ENCODE data around the gene RNF208. TPM values are rescaled to one million over a fixed set of nuclear protein-coding genes. Genes with fewer than 3 reads are reported as not detected.
A peak's percentile ranks its signal among the peaks of the same experiment; 100 is the strongest.
"Not testable (repeated sequence)": the region's sequence is repeated elsewhere in the genome, so short reads cannot be mapped to it uniquely, and the experiment has no call there.

The RNF208 gene
- total RNA-seq, 4 donors from 2014 or later: 2.8 to 7.5 (median 5.2) TPM

GRCh38 chr9:137244486-137245449 is 22.7 kb upstream of the RNF208 start:
- 29% methylated on average over 11 of the region's 36 CpGs for WGBS
- H3K36me3 ChIP-seq: peaks cover 15% of the 10 kb centered on the region
- H3K27ac ChIP-seq: no peak overlapping the region
- DNase-seq (ENCODE audit: low spot score in 2 of 2): no peak
- H3K4me1 ChIP-seq: peaks cover 45% of the 10 kb centered on the region
- H3K27me3 ChIP-seq: no peaks in the 10 kb centered on the region
- H3K4me3 ChIP-seq: no peak overlapping the region
- TF ChIP-seq POLR2AphosphoS5 (IDR thresholded peaks at IDR 0.05) (no peak), POLR2A (IDR thresholded peaks at IDR 0.05) (no peak), EP300 (IDR thresholded peaks at IDR 0.05) (no peak), CTCF (IDR thresholded peaks at IDR 0.05) (no peak)
- H3K9me3 ChIP-seq: no peaks in the 10 kb centered on the region

GRCh38 chr9:137243626-137244485 is 21.8 kb upstream of the RNF208 start:
- no peak for DNase-seq (ENCODE audit: low spot score in 2 of 2)
- H3K4me3 ChIP-seq: no peak overlapping the region
- no peaks in the 10 kb centered on the region for H3K27me3 ChIP-seq
- peaks cover 15% of the 10 kb centered on the region for H3K36me3 ChIP-seq
- peaks cover 54% of the 10 kb centered on the region for H3K4me1 ChIP-seq
- no peak overlapping the region for H3K27ac ChIP-seq
- TF ChIP-seq POLR2AphosphoS5 (IDR thresholded peaks at IDR 0.05): no peak
- TF ChIP-seq CTCF (IDR thresholded peaks at IDR 0.05): no peak
- no peaks in the 10 kb centered on the region for H3K9me3 ChIP-seq
- 60% methylated on average over 11 of the region's 15 CpGs for WGBS

GRCh38 chr9:137243266-137243625 is 21.2 kb upstream of the RNF208 start:
- H3K9me3 ChIP-seq; H3K27me3 ChIP-seq; H3K27ac ChIP-seq; DNase-seq (ENCODE audit: low spot score in 2 of 2); H3K4me3 ChIP-seq: not testable (repeated sequence)
- WGBS: 82% methylated on average over 14 of the region's 18 CpGs
- Histone ChIP-seq H3K36me3 (peaks cover 15% of the 10 kb centered on the region), H3K4me1 (peaks cover 60% of the 10 kb centered on the region)

GRCh38 chr9:137242269-137243203 is 20.5 kb upstream of the RNF208 start:
- DNase-seq (ENCODE audit: low spot score in 2 of 2): no peak
- Histone ChIP-seq H3K4me3 (peak overlapping the region; percentile 88), H3K4me1 (peaks cover 67% of the 10 kb centered on the region), H3K27ac (peak overlapping the region; percentile 96), H3K9me3 (no peaks in the 10 kb centered on the region), H3K27me3 (no peaks in the 10 kb centered on the region), H3K36me3 (peaks cover 15% of the 10 kb centered on the region)
- WGBS: 62% methylated on average over 16 of the region's 36 CpGs
- TF ChIP-seq CTCF (IDR thresholded peaks at IDR 0.05) (no peak), EP300 (IDR thresholded peaks at IDR 0.05) (no peak), POLR2AphosphoS5 (IDR thresholded peaks at IDR 0.05) (no peak), POLR2A (IDR thresholded peaks at IDR 0.05) (no peak)

GRCh38 chr9:137241490-137242268 is 19.6 kb upstream of the RNF208 start:
- peak overlapping the region; percentile 96 for H3K27ac ChIP-seq
- no peak for DNase-seq (ENCODE audit: low spot score in 2 of 2)
- H3K27me3 ChIP-seq: no peaks in the 10 kb centered on the region
- H3K36me3 ChIP-seq: peaks cover 15% of the 10 kb centered on the region
- no peaks in the 10 kb centered on the region for H3K9me3 ChIP-seq
- peaks cover 76% of the 10 kb centered on the region for H3K4me1 ChIP-seq
- 35% methylated on average over 4 of the region's 83 CpGs for WGBS
- H3K4me3 ChIP-seq: peak overlapping the region; percentile 88
- peak in 2 of 3 donors; percentile 16 to 21 for TF ChIP-seq POLR2AphosphoS5 (IDR thresholded peaks at IDR 0.05)
- no peak for TF ChIP-seq EP300 (IDR thresholded peaks at IDR 0.05)
